ENCODE data around the gene ZNF682.

DNA sequence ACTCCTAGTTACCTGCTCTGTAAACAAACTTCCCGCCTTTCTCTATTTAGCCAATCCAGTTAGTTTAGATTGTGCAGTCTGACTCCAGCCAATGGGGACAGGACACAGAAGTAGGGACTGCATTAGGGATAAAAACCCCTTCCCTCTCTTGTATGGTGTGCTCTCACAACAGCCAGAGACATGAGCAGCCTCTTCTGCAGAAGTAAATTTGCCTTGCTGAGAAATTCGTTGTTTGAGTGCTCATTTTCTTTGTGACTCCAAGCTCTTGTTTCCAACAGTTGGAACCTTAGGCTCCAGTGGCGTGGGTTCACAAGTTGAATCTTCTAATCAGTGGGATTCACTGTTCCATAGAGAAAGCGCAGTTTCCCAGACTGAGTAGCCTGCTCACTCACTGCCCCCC lies 72.4 kb downstream of the ZNF682 start:
- TF ChIP-seq POLR2A (IDR thresholded peaks at IDR 0.05; ENCODE audit: low read depth, low read length), result no peak
- TF ChIP-seq MXI1 (IDR thresholded peaks at IDR 0.05; ENCODE audit: borderline replicate concordance, low read depth, low read length), result no peak
- no peak for TF ChIP-seq RAD21 (IDR thresholded peaks at IDR 0.05; ENCODE audit: low read length)
- TF ChIP-seq, protein P1, sequence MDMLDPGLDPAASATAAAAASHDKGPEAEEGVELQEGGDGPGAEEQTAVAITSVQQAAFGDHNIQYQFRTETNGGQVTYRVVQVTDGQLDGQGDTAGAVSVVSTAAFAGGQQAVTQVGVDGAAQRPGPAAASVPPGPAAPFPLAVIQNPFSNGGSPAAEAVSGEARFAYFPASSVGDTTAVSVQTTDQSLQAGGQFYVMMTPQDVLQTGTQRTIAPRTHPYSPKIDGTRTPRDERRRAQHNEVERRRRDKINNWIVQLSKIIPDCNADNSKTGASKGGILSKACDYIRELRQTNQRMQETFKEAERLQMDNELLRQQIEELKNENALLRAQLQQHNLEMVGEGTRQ (IDR thresholded peaks at IDR 0.05; ENCODE audit: low read depth, low read length), result no peak
- TF ChIP-seq CTCF (conservative IDR thresholded peaks at IDR 0.05; ENCODE audit: low read depth, low read length), result no peak
- TF ChIP-seq FOS (IDR thresholded peaks at IDR 0.05; ENCODE audit: low read depth, low read length), result no peak
- no peak for TF ChIP-seq RFX5 (IDR thresholded peaks at IDR 0.05; ENCODE audit: low read depth, low read length)
- no peak for TF ChIP-seq MAZ (IDR thresholded peaks at IDR 0.05; ENCODE audit: borderline replicate concordance, low read depth, low read length)
